Skeletal muscle cell (primary cell): ENCODE measurements around the gene PSMD14.

Source experiments
- DNase-seq: peaks from one replicate; pipeline ENCODE4 v3.0.0-alpha.2; 2010; ENCODE audit warnings: low read depth
- H3K4me3 ChIP-seq: 2 replicates; pipeline ENCODE4 v1.5.1; 2011; ENCODE audit warnings: low read depth, mild to moderate bottlenecking, control low read depth, low read length, moderate library complexity

The PSMD14 gene

GRCh38 chr2:161373942-161374341, 65.7 kb downstream of the PSMD14 start:
- H3K4me3 ChIP-seq = no peak overlapping the region
- DNase-seq = no peak

GRCh38 chr2:161374446-161374845, 66.2 kb downstream of the PSMD14 start:
- DNase-seq = no peak
- H3K4me3 ChIP-seq = no peak overlapping the region

- H3K4me3 ChIP-seq = no peak overlapping the region
- no peak for DNase-seq
Observed at GRCh38 chr2:161379740-161380139, 71.5 kb downstream of the PSMD14 start.

- no peak for DNase-seq
- no peak overlapping the region for H3K4me3 ChIP-seq
Observed at GRCh38 chr2:161381546-161381945, 73.3 kb downstream of the PSMD14 start.

- H3K4me3 ChIP-seq = no peak overlapping the region
- no peak for DNase-seq
Observed at GRCh38 chr2:161382747-161383146, 74.5 kb downstream of the PSMD14 start.

- DNase-seq = no peak
- H3K4me3 ChIP-seq = no peak overlapping the region
Observed at GRCh38 chr2:161384864-161385263, 76.6 kb downstream of the PSMD14 start.

- H3K4me3 ChIP-seq = no peak overlapping the region
- DNase-seq = no peak
Observed at GRCh38 chr2:161386228-161386824, 78.1 kb downstream of the PSMD14 start.

GRCh38 chr2:161388146-161388779, 80.0 kb downstream of the PSMD14 start:
- no peak for DNase-seq
- no peak overlapping the region for H3K4me3 ChIP-seq

GRCh38 chr2:161391737-161392506, 83.7 kb downstream of the PSMD14 start:
- DNase-seq = no peak
- H3K4me3 ChIP-seq = no peak overlapping the region

GRCh38 chr2:161400076-161400475, 91.9 kb downstream of the PSMD14 start:
- no peak for DNase-seq

GRCh38 chr2:161402297-161402696, 94.1 kb downstream of the PSMD14 start:
- no peak overlapping the region for H3K4me3 ChIP-seq
- DNase-seq = no peak

More at GRCh38 chr2:161400076-161400475, 91.9 kb downstream of the PSMD14 start:
- no peak overlapping the region for H3K4me3 ChIP-seq

GRCh38 chr2:161406316-161406715, 98.1 kb downstream of the PSMD14 start:
- H3K4me3 ChIP-seq = no peak overlapping the region
- no peak for DNase-seq

- no peak overlapping the region for H3K4me3 ChIP-seq
- DNase-seq = no peak
Observed at GRCh38 chr2:161407597-161407996, 99.4 kb downstream of the PSMD14 start.

GRCh38 chr2:161409308-161409907, 101.2 kb downstream of the PSMD14 start:
- no peak overlapping the region for H3K4me3 ChIP-seq
- DNase-seq = no peak

- DNase-seq = no peak
- no peak overlapping the region for H3K4me3 ChIP-seq
Observed at GRCh38 chr2:161412346-161412745, 104.1 kb downstream of the PSMD14 start.

GRCh38 chr2:161414042-161415033, 106.1 kb downstream of the PSMD14 start:
- peak overlapping the region; percentile 53 for H3K4me3 ChIP-seq
- DNase-seq = no peak

- peak overlapping the region; percentile 53 for H3K4me3 ChIP-seq
Observed at GRCh38 chr2:161415034-161415986, 107.1 kb downstream of the PSMD14 start.

More at GRCh38 chr2:161415034-161415986, 107.1 kb downstream of the PSMD14 start:
- DNase-seq = no peak
